Mucosa of descending colon (tissue), 3 donors: ENCODE measurements around the gene TICAM1. TPM values are rescaled to one million over a fixed set of nuclear protein-coding genes. Genes with fewer than 3 reads are reported as not detected.

Experiments
- ATAC-seq: fragments of 200-7000 bp; cut with Tn5 transposase; one replicate; pipeline ENCODE4 v1.9.1; 2020; ENCODE audit warnings: mild to moderate bottlenecking, moderate library complexity
- DNase-seq, 3 donors: peaks; one replicate each; pipeline ENCODE4 v3.0.0-alpha.2; 2020
- H3K36me3 ChIP-seq: fragments of 200-600 bp; one replicate; pipeline ENCODE4 v1.8.0; 2021; ENCODE audit warnings: low read depth, mild to moderate bottlenecking
- H3K4me1 ChIP-seq: fragments of 200-600 bp; one replicate; pipeline ENCODE4 v1.8.0; 2021; ENCODE audit warnings: low read depth, mild to moderate bottlenecking
- H3K4me3 ChIP-seq: fragments of 200-600 bp; one replicate; pipeline ENCODE4 v1.8.0; 2021; ENCODE audit warnings: mild to moderate bottlenecking
- H3K9me3 ChIP-seq: fragments of 200-600 bp; one replicate; pipeline ENCODE4 v1.8.0; 2021; ENCODE audit warnings: mild to moderate bottlenecking
- intact Hi-C, 2 donors: fragments of 100-400 bp; cut with DNase I in 1 of 2; cut with micrococcal nuclease in 1 of 2; formaldehyde crosslinking; loops; one replicate each; pipeline versions ENCODE4 v1.11.0 to v1.11.1; 2022; cut with DNase I, micrococcal nuclease
- microRNA-seq: library from miRNA; unstranded; fragments of <30 nt; microRNA quantifications from one replicate; pipeline ENCODE4, GENCODE V29; 2019
- total RNA-seq, 3 donors: library from RNA; stranded (reverse); fragmentation: NEBNext Ultra II Directional in 2 of 3; extraction: Animal tissue kit (Norgen Biotek cat#: 25700) in 2 of 3; gene quantifications; one replicate each; pipeline versions ENCODE4 v1.2.1 to v1.2.4, GENCODE V29; 2021 to 2023
- TF ChIP-seq, protein P1 (sequence below): fragments of 200-600 bp; IDR thresholded peaks from one replicate; pipeline ENCODE4 v1.8.0; 2022; ENCODE audit warnings: antibody characterized with exemption, mild to moderate bottlenecking
- donor health status: DM: no; HTN: no; CAD: no; lungs with moderate emphysema.
- donor health status: DM: no; HTN: no; CAD: no.
- donor health status: DM: no; HTN: yes; CAD: no.

The TICAM1 gene
- total RNA-seq, 3 donors from 2014 or later, result 24.1 to 37.4 (median 26.4) TPM

DNA sequence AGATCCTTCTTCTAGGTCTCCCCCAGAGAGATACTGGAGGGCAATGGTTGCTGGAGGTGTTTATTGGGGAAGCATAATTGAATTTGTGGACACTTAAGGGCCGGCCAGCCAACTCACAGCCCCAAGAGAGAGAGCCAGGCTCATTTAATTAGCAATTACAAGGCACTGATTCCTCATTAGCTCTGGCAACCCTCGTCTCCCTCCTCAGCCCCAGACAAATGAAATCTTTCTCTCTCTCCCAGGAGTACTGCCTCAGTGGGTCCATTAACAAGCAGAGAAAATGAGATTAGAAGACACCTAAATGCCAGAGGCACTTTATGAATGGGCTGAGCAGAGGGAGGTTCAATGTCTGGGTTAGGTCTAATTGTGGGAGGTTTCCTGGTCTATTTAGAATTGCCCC, 58.9 kb downstream of the TICAM1 start:
- no peak for DNase-seq
- intact Hi-C loops, result no loop called here
- TF ChIP-seq, protein P1, sequence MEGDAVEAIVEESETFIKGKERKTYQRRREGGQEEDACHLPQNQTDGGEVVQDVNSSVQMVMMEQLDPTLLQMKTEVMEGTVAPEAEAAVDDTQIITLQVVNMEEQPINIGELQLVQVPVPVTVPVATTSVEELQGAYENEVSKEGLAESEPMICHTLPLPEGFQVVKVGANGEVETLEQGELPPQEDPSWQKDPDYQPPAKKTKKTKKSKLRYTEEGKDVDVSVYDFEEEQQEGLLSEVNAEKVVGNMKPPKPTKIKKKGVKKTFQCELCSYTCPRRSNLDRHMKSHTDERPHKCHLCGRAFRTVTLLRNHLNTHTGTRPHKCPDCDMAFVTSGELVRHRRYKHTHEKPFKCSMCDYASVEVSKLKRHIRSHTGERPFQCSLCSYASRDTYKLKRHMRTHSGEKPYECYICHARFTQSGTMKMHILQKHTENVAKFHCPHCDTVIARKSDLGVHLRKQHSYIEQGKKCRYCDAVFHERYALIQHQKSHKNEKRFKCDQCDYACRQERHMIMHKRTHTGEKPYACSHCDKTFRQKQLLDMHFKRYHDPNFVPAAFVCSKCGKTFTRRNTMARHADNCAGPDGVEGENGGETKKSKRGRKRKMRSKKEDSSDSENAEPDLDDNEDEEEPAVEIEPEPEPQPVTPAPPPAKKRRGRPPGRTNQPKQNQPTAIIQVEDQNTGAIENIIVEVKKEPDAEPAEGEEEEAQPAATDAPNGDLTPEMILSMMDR, result no peak
- Histone ChIP-seq H3K9me3 (no peaks in the 10 kb centered on the region), H3K36me3 (no peaks in the 10 kb centered on the region), H3K4me3 (no peak overlapping the region), H3K4me1 (no peaks in the 10 kb centered on the region)
- ATAC-seq, result no peak

DNA sequence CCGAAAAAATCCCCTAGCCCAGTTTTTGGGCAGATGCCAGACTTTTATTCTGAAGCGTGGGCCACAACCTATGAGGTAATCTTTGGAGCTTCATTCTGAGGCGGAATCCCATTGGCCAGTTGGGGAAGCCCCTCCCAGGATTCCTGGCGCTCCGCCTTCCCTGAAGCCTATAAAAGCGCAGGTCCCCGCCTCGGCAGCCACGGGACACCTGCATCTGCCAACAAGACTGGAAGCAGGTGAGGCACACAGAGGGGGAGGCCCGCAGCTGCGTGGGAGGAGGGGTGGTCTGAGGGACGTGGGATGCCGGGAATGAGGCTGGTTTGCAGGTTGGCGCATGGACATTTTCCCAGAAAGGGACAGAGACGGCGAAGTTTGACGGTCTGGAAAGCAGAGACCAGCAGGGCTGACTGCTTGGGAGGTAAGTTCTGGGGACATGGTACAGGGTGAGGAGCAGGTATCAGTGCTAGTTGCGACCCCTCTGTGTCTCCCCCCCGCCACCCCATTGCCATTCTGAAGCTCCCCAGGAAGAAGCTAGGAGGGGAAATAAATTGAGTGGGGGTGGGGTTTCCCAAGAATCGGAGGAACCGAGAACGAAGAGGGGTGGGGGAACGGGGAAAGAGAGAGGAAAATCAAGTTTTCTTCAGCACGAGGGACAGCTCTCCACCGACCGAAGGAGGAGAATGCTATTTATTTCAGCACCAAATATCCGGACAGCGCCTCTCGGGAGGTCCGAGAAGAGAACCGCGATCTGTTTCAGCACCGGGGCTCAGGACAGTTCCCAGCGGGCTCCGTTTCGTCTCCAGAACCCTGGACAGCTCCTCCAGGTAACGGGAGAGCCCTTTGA, 62.4 kb downstream of the TICAM1 start:
- TF ChIP-seq, protein P1, result no peak
- no peak overlapping the region for H3K4me3 ChIP-seq
- ATAC-seq, result peak; percentile 96
- intact Hi-C loops, result no loop called here
- no peaks in the 10 kb centered on the region for H3K36me3 ChIP-seq
- H3K9me3 ChIP-seq, result no peaks in the 10 kb centered on the region
- DNase-seq, result peak; percentile 63 to 89 (median 83)
- H3K4me1 ChIP-seq, result no peaks in the 10 kb centered on the region

Small RNAs within 50 kb of the gene (microRNA-seq; reads per million reads assigned to microRNA genes)
- gene MIR7-3, result 2.8 reads per million, percentile 11 among the genes with 10 or more reads in this experiment

Other genes starting within 250 kb of the TICAM1 start
- gene TNFAIP8L1, start 192.2 kb downstream of the TICAM1 start, total RNA-seq, result 10 to 100 TPM in 2 of 3 donors, 1 to 10 TPM in 1; 5.1 to 47.6 (median 10.7) TPM
- gene MYDGF, start 161.4 kb downstream of the TICAM1 start, total RNA-seq, result 10 to 100 TPM; 50.2 to 85.9 (median 54.8) TPM
- 10 to 100 TPM; 67.8 to 89.3 (median 74.0) TPM for gene DPP9, start 107.9 kb downstream of the TICAM1 start, total RNA-seq
- 10 to 100 TPM; 10.5 to 15.2 (median 11.4) TPM for gene FEM1A, start 40.0 kb downstream of the TICAM1 start, total RNA-seq
- gene PLIN3, start 36.0 kb upstream of the TICAM1 start, total RNA-seq, result 100 to 1,000 TPM in 2 of 3 donors, 10 to 100 TPM in 1; 77.3 to 125 (median 108) TPM
- under 1 TPM in 2 of 3 donors, not detected in 1; 0.22 to 0.70 TPM for gene ARRDC5, start 71.2 kb upstream of the TICAM1 start, total RNA-seq
- 10 to 100 TPM in 1 of 3 donors, 1 to 10 TPM in 2; 3.2 to 13.4 (median 4.2) TPM for gene UHRF1, start 77.8 kb upstream of the TICAM1 start, total RNA-seq
- gene KDM4B, start 137.4 kb upstream of the TICAM1 start, total RNA-seq, result 10 to 100 TPM; 42.7 to 53.8 (median 50.0) TPM